SU-DHL-6 (cell line): ENCODE measurements around the gene COL4A2.

ENCODE experiments used
- EZH2phosphoT487 ChIP-seq: fragments of 200-600 bp; sonication (generic), shearing (Covaris generic); conservative IDR thresholded peaks from 2 replicates; pipeline ENCODE4 v1.6.1; 2018; ENCODE audit warnings: mild to moderate bottlenecking, antibody characterized with exemption, low read length, moderate library complexity, mixed read lengths
- TF ChIP-seq, protein P1 (sequence below): fragments of 200-600 bp; sonication (generic); IDR thresholded peaks from one replicate; pipeline ENCODE4 v1.5.1; 2017; ENCODE audit warnings: antibody characterized with exemption, mild to moderate bottlenecking, low read length, moderate library complexity; ENCODE audit not compliant: insufficient read depth, poor library complexity, severe bottlenecking

DNA sequence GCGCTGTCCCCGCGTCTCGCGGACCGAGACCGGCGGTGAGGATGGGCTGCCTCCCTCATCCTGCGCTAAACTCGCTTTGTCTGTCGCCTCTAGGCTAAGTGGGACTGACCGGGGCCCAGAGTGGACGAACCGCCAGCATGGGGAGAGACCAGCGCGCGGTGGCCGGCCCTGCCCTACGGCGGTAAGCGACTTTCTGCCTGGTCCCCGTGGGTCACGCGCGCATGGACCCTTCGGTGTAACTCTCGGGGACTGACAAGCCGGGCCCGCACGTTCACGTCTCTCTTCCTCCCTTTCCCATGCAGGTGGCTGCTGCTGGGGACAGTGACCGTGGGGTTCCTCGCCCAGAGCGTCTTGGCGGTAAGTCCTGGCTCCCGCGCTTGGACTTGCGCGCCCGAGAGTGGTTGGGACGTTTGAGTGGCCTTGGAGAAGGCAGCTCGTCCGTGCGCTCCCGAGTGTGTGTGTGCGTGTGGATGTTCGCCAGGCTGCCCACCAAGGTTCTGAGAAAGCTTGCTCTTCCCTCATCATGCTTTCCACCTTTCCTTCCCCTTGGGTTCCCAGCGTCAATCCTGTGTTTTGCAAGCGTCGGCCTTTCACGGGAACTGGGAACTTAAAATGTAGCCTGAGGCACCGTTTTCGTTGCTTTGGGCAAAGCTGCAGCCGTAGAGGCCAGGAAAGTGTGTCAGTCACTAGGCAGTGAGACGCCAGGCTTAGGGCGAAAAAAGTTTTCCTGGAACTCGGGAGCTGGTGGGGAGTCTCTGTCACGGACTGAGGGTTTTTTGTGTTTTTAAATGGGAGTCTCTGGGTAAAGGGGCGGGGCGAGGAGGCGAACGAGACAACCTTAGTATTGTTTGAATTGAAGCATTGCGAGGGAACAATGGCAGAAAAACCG lies 927 bp downstream of the COL4A2 start:
- TF ChIP-seq EZH2phosphoT487: no peak
- TF ChIP-seq, protein P1, sequence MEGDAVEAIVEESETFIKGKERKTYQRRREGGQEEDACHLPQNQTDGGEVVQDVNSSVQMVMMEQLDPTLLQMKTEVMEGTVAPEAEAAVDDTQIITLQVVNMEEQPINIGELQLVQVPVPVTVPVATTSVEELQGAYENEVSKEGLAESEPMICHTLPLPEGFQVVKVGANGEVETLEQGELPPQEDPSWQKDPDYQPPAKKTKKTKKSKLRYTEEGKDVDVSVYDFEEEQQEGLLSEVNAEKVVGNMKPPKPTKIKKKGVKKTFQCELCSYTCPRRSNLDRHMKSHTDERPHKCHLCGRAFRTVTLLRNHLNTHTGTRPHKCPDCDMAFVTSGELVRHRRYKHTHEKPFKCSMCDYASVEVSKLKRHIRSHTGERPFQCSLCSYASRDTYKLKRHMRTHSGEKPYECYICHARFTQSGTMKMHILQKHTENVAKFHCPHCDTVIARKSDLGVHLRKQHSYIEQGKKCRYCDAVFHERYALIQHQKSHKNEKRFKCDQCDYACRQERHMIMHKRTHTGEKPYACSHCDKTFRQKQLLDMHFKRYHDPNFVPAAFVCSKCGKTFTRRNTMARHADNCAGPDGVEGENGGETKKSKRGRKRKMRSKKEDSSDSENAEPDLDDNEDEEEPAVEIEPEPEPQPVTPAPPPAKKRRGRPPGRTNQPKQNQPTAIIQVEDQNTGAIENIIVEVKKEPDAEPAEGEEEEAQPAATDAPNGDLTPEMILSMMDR: no peak
